Measurements from ENCODE around the gene NGRN. TPM values are rescaled to one million over a fixed set of nuclear protein-coding genes. Genes with fewer than 3 reads are reported as not detected.
"Not testable (repeated sequence)": the region's sequence is repeated elsewhere in the genome, so short reads cannot be mapped to it uniquely, and the experiment has no call there.

NGRN gene
- total RNA-seq, 2 donors from 2014 or later, result 22.8 to 36.5 TPM

- Mint-ChIP-seq H3K36me3 (no peaks in the 10 kb centered on the region), H3K4me1 (ENCODE audit: low read depth in 2 of 2) (peaks cover 21 to 22% of the 10 kb centered on the region in 2 donors), H3K9me3 (no peaks in the 10 kb centered on the region), H3K4me3 (no peak overlapping the region), H3K27me3 (peaks cover 0 to 2% of the 10 kb centered on the region in 2 donors), H3K27ac (no peak overlapping the region)
- DNase-seq (ENCODE audit: low spot score), result no peak
- no peak for ATAC-seq
Measured at GRCh38 chr15:90301707-90302300, 36.3 kb downstream of the NGRN start.

GRCh38 chr15:90305355-90305754, 39.9 kb downstream of the NGRN start:
- Mint-ChIP-seq H3K4me3 (peak overlapping the region; percentile 5), H3K4me1 (ENCODE audit: low read depth in 2 of 2) (peaks cover 32 to 35% of the 10 kb centered on the region in 2 donors)
- H3K27ac Mint-ChIP-seq; DNase-seq (ENCODE audit: low spot score); H3K9me3 Mint-ChIP-seq; H3K36me3 Mint-ChIP-seq; H3K27me3 Mint-ChIP-seq; ATAC-seq: not testable (repeated sequence)

DNA sequence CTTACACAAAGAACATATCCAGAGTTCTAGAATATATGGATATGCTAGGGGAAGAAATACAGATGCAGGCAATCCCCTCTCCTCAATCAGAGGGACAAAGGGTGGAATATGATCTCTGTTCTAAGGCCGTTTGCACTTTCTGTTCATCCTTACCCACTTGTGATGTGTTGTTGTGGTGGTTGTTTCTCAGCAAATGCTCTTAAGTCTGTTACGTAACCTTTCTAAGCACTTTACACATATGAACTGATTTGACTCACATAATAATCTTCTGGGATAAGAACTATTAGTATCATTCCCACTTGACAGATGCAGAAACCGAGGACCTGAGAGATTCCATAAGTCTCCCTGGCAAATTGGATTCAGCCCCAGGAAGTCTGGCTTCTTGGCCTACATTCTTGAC, 40.5 kb downstream of the NGRN start:
- H3K27me3 Mint-ChIP-seq, result peaks cover 0 to 4% of the 10 kb centered on the region in 2 donors
- H3K27ac Mint-ChIP-seq, result peak overlapping the region; percentile 57 to 64
- no peaks in the 10 kb centered on the region for H3K36me3 Mint-ChIP-seq
- H3K9me3 Mint-ChIP-seq, result no peaks in the 10 kb centered on the region
- H3K4me3 Mint-ChIP-seq, result peak overlapping the region; percentile 88
- ATAC-seq (peak; percentile 74), DNase-seq (ENCODE audit: low spot score) (no peak)
- peaks cover 32 to 35% of the 10 kb centered on the region in 2 donors for H3K4me1 Mint-ChIP-seq (ENCODE audit: low read depth in 2 of 2)

- H3K27me3 Mint-ChIP-seq, result peaks cover 0 to 3% of the 10 kb centered on the region in 2 donors
- no peaks in the 10 kb centered on the region for H3K9me3 Mint-ChIP-seq
- H3K27ac Mint-ChIP-seq, result peak overlapping the region; percentile 57 to 64
- H3K4me3 Mint-ChIP-seq, result peak overlapping the region; percentile 88
- ATAC-seq (peak; percentile 90 to 95), DNase-seq (ENCODE audit: low spot score) (peak; percentile 71)
- no peaks in the 10 kb centered on the region for H3K36me3 Mint-ChIP-seq
- peaks cover 27 to 30% of the 10 kb centered on the region in 2 donors for H3K4me1 Mint-ChIP-seq (ENCODE audit: low read depth in 2 of 2)
Measured at GRCh38 chr15:90306560-90306959, 41.1 kb downstream of the NGRN start.

GRCh38 chr15:90307661-90308060, 42.2 kb downstream of the NGRN start:
- Mint-ChIP-seq H3K27me3 (peaks cover 2 to 6% of the 10 kb centered on the region in 2 donors), H3K27ac (no peak overlapping the region), H3K36me3 (no peaks in the 10 kb centered on the region), H3K9me3 (no peaks in the 10 kb centered on the region), H3K4me3 (peak overlapping the region; percentile 8), H3K4me1 (ENCODE audit: low read depth in 2 of 2) (peaks cover 27 to 30% of the 10 kb centered on the region in 2 donors)
- ATAC-seq (no peak), DNase-seq (ENCODE audit: low spot score) (no peak)

- Mint-ChIP-seq H3K27me3 (peaks cover 12 to 13% of the 10 kb centered on the region in 2 donors), H3K36me3 (no peaks in the 10 kb centered on the region), H3K9me3 (no peaks in the 10 kb centered on the region), H3K4me1 (ENCODE audit: low read depth in 2 of 2) (peaks cover 27 to 30% of the 10 kb centered on the region in 2 donors), H3K27ac (no peak overlapping the region), H3K4me3 (no peak overlapping the region)
- ATAC-seq, result no peak
- DNase-seq (ENCODE audit: low spot score), result no peak
Measured at GRCh38 chr15:90309020-90309419, 43.5 kb downstream of the NGRN start.

GRCh38 chr15:90315278-90315982, 50.0 kb downstream of the NGRN start:
- Mint-ChIP-seq H3K36me3 (no peaks in the 10 kb centered on the region), H3K27me3 (peaks cover 16% of the 10 kb centered on the region in 2 donors), H3K9me3 (no peaks in the 10 kb centered on the region), H3K4me3 (no peak overlapping the region), H3K4me1 (ENCODE audit: low read depth in 2 of 2) (peaks cover 5 to 6% of the 10 kb centered on the region in 2 donors), H3K27ac (no peak overlapping the region)
- no peak for DNase-seq (ENCODE audit: low spot score)
- ATAC-seq, result no peak

DNA sequence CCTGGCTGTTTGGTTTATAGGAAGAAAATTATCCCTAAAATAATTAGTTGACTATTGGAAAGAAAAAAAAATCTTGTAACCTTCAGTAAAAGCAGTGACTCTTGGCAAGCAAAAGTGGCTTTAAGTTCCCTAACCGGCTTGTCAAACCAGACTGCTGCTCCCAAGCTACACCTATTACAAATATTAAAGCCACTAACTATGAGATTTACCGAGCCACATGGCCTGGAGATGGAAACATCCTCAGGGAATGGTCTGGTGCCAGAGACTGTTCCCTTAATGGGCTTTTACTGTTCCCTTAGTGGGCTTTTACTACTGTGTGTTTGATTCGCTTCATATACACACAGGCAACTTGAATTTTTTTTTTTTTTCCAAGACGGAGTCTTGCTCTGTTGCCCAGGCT, 50.7 kb downstream of the NGRN start:
- Mint-ChIP-seq H3K36me3 (no peaks in the 10 kb centered on the region), H3K4me3 (no peak overlapping the region)
- no peak for DNase-seq (ENCODE audit: low spot score)

DNA sequence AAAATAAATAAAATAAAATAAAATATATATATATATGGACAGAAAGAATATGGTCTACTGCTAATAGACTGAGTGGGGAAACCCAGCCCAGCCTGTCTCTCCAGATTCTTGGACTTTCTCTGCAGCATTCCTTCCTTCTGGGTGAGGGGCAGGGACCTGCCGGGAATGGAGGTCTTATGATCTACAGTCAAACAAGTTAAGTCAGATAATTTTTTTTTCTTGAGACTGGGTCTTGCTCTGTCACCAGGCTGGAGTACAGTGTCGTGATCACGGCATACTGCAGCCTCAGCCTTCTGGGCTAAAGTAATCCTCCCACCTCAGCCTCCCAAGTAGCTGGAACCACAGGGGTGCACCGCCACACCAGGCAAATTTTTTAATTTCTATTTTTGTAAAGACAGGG, 53.1 kb downstream of the NGRN start:
- Mint-ChIP-seq H3K27ac (no peak overlapping the region), H3K9me3 (no peaks in the 10 kb centered on the region), H3K27me3 (peaks cover 7 to 8% of the 10 kb centered on the region in 2 donors), H3K4me1 (ENCODE audit: low read depth in 2 of 2) (peaks cover 7 to 8% of the 10 kb centered on the region in 2 donors), H3K36me3 (no peaks in the 10 kb centered on the region), H3K4me3 (no peak overlapping the region)
- DNase-seq (ENCODE audit: low spot score) (no peak), ATAC-seq (no peak)

More for the DNA sequence above, 50.7 kb downstream of the NGRN start:
- Mint-ChIP-seq H3K4me1 (ENCODE audit: low read depth in 2 of 2) (peaks cover 7 to 8% of the 10 kb centered on the region in 2 donors), H3K9me3 (no peaks in the 10 kb centered on the region), H3K27ac (no peak overlapping the region), H3K27me3 (peaks cover 13 to 16% of the 10 kb centered on the region in 2 donors)
- ATAC-seq, result no peak

- H3K9me3 Mint-ChIP-seq, result no peaks in the 10 kb centered on the region
- no peaks in the 10 kb centered on the region for H3K36me3 Mint-ChIP-seq
- peak overlapping the region; percentile 5 for H3K4me3 Mint-ChIP-seq
- peak overlapping the region in 1 of 2 donors; percentile 51 for H3K27ac Mint-ChIP-seq
- H3K27me3 Mint-ChIP-seq, result no peaks in the 10 kb centered on the region
- DNase-seq (ENCODE audit: low spot score), result peak; percentile 80
- peaks cover 7 to 8% of the 10 kb centered on the region in 2 donors for H3K4me1 Mint-ChIP-seq (ENCODE audit: low read depth in 2 of 2)
- peak; percentile 95 to 97 for ATAC-seq
Measured at GRCh38 chr15:90320062-90320884, 54.8 kb downstream of the NGRN start.

- Mint-ChIP-seq H3K9me3 (no peaks in the 10 kb centered on the region), H3K4me3 (no peak overlapping the region), H3K27me3 (peaks cover 0 to 4% of the 10 kb centered on the region in 2 donors), H3K27ac (no peak overlapping the region), H3K36me3 (no peaks in the 10 kb centered on the region), H3K4me1 (ENCODE audit: low read depth in 2 of 2) (peaks cover 7 to 12% of the 10 kb centered on the region in 2 donors)
- no peak for DNase-seq (ENCODE audit: low spot score)
- no peak for ATAC-seq
Measured at GRCh38 chr15:90320885-90321278, 55.4 kb downstream of the NGRN start.

Measured in natural killer cell treated with Interleukin-12 subunit alpha and Interleukin-12 subunit beta and Interleukin-15 and Interleukin-18, amount 100 ng/mL, for 72 hours (primary cell).